Measurements from ENCODE around the gene UBTD2. TPM values are rescaled to one million over a fixed set of nuclear protein-coding genes. Genes with fewer than 3 reads are reported as not detected.

UBTD2 gene
- total RNA-seq, 1 experiment from 2014 or later, result 22.6 TPM

DNA sequence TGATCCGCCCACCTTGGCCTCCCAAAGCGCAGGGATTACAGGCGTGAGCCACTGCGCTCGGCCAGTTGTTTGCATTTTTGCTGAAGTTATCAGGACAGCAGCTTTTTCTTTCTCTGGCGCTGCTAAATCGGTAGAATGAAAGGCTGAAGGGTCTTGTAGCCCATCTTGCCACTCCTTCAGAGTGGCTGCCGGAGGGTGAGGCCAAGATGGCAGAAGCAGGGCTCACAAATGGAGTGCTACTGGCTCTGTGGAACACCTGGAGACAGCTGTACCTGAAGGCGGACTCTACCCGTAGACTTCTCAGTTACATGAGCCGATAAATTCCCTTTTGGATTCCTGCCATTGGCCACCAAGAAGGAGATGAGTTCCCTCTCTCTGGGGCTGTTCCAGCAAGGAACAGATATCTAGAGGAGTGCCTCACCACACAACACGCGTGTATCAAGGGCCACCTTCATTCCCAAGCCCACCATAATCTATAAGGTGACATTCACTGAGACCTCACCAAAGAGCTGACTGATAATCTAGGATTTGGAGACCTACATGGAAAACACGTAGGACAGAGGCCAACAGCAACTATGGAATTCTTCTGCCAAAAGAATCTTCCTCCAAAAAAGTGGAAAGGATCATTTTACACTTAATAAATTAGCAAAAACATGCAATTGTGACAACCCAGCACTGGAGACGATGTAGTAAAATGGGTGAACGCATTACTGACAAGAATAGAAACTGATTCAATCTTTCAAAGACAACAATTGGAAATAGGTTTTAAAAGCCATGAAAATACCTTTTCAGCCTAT is 117.3 kb downstream of the UBTD2 start:
- Histone ChIP-seq H3K27ac (ENCODE audit: low read length) (no peak overlapping the region), H3F3A (ENCODE audit: low read length, unreplicated experiment) (no peaks in the 10 kb centered on the region), H3K4me1 (ENCODE audit: insufficient read depth, low read length) (no peaks in the 10 kb centered on the region), H3K9me2 (replicated peaks; ENCODE audit: low read length) (no peaks in the 10 kb centered on the region), H3K27me3 (ENCODE audit: low read length) (no peaks in the 10 kb centered on the region), H3K79me2 (ENCODE audit: low read length) (peaks cover 25% of the 10 kb centered on the region), H3K4me2 (ENCODE audit: low read length) (no peak overlapping the region), H3K9ac (ENCODE audit: low read length) (no peak overlapping the region), H3K4me3 (ENCODE audit: low read length) (no peak overlapping the region), H3K9me3 (ENCODE audit: low read length) (no peaks in the 10 kb centered on the region), H2AFZ (ENCODE audit: low read length) (no peak overlapping the region), H3K36me3 (ENCODE audit: low read depth, low read length) (no peaks in the 10 kb centered on the region), H4K20me1 (ENCODE audit: low read length) (peaks cover 17% of the 10 kb centered on the region; the same call in 1 of the 2 replicates)
- ChIA-PET POLR2A (ENCODE audit: unreplicated experiment) (no interaction called here), CTCF (no interaction called here)
- no TSS peak for BruUV-seq (replicated peaks)
- TF ChIP-seq EZH2 (IDR thresholded peaks at IDR 0.05; ENCODE audit: low read length, unreplicated experiment) (no peak), EZH2phosphoT487 (IDR thresholded peaks at IDR 0.05; ENCODE audit: borderline replicate concordance, low read length) (no peak)
- TF ChIP-seq, protein P1, sequence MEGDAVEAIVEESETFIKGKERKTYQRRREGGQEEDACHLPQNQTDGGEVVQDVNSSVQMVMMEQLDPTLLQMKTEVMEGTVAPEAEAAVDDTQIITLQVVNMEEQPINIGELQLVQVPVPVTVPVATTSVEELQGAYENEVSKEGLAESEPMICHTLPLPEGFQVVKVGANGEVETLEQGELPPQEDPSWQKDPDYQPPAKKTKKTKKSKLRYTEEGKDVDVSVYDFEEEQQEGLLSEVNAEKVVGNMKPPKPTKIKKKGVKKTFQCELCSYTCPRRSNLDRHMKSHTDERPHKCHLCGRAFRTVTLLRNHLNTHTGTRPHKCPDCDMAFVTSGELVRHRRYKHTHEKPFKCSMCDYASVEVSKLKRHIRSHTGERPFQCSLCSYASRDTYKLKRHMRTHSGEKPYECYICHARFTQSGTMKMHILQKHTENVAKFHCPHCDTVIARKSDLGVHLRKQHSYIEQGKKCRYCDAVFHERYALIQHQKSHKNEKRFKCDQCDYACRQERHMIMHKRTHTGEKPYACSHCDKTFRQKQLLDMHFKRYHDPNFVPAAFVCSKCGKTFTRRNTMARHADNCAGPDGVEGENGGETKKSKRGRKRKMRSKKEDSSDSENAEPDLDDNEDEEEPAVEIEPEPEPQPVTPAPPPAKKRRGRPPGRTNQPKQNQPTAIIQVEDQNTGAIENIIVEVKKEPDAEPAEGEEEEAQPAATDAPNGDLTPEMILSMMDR (conservative IDR thresholded peaks at IDR 0.05; ENCODE audit: low read depth, low read length), result no peak
- DNase-seq, result no peak
- intact Hi-C loops (cut with micrococcal nuclease), result no loop called here
- no peak for ATAC-seq

- ATAC-seq, result no peak
- Histone ChIP-seq H4K20me1 (ENCODE audit: low read length) (peaks cover 17% of the 10 kb centered on the region; the same call in 1 of the 2 replicates), H2AFZ (ENCODE audit: low read length) (no peak overlapping the region), H3K27me3 (ENCODE audit: low read length) (no peaks in the 10 kb centered on the region), H3K9ac (ENCODE audit: low read length) (no peak overlapping the region), H3K79me2 (ENCODE audit: low read length) (peaks cover 25% of the 10 kb centered on the region), H3K4me1 (ENCODE audit: insufficient read depth, low read length) (no peaks in the 10 kb centered on the region), H3K4me2 (ENCODE audit: low read length) (no peak overlapping the region), H3K27ac (ENCODE audit: low read length) (no peak overlapping the region), H3K36me3 (ENCODE audit: low read depth, low read length) (no peaks in the 10 kb centered on the region), H3K9me3 (ENCODE audit: low read length) (no peaks in the 10 kb centered on the region), H3K9me2 (replicated peaks; ENCODE audit: low read length) (no peaks in the 10 kb centered on the region), H3F3A (ENCODE audit: low read length, unreplicated experiment) (no peaks in the 10 kb centered on the region), H3K4me3 (ENCODE audit: low read length) (no peak overlapping the region)
- intact Hi-C loops (cut with micrococcal nuclease), result no loop called here
- ChIA-PET CTCF (no interaction called here), POLR2A (ENCODE audit: unreplicated experiment) (no interaction called here)
- DNase-seq, result no peak
- BruUV-seq (replicated peaks), result no TSS peak
- TF ChIP-seq, protein P1 (conservative IDR thresholded peaks at IDR 0.05; ENCODE audit: low read depth, low read length), result no peak
- no peak for TF ChIP-seq EZH2phosphoT487 (IDR thresholded peaks at IDR 0.05; ENCODE audit: borderline replicate concordance, low read length)
- no peak for TF ChIP-seq EZH2 (IDR thresholded peaks at IDR 0.05; ENCODE audit: low read length, unreplicated experiment)
Measured at GRCh38 chr5:172165465-172165864, 118.1 kb downstream of the UBTD2 start.

DNA sequence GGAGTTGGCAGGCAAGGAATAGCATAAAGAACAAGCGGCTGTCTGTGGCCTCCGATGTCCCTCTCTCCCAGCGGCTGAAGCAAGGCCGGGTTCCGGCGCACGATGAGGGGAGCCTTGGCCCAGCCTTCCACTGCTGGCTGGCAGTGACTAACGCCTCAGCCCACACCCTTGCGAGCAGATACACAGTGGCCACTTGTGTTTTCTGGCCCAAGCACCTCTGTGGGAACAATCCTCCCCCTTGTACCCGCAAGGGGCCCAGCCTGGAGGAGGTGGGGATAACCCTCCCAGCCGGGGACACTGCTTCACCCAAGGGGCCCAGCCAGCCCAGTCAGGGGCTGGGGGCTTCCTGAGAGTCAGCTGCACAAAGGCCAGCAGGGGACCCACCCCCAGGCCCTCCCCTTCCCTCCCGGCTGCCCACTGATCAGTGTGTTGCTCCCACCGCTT is 118.8 kb downstream of the UBTD2 start:
- Histone ChIP-seq H3K27me3 (ENCODE audit: low read length) (no peaks in the 10 kb centered on the region), H3K27ac (ENCODE audit: low read length) (no peak overlapping the region), H4K20me1 (ENCODE audit: low read length) (peaks cover 17% of the 10 kb centered on the region; the same call in 1 of the 2 replicates), H3K4me2 (ENCODE audit: low read length) (no peak overlapping the region), H3K9ac (ENCODE audit: low read length) (no peak overlapping the region), H3F3A (ENCODE audit: low read length, unreplicated experiment) (no peaks in the 10 kb centered on the region), H2AFZ (ENCODE audit: low read length) (no peak overlapping the region), H3K4me1 (ENCODE audit: insufficient read depth, low read length) (no peaks in the 10 kb centered on the region), H3K9me2 (replicated peaks; ENCODE audit: low read length) (no peaks in the 10 kb centered on the region), H3K9me3 (ENCODE audit: low read length) (no peaks in the 10 kb centered on the region), H3K36me3 (ENCODE audit: low read depth, low read length) (no peaks in the 10 kb centered on the region), H3K79me2 (ENCODE audit: low read length) (peaks cover 19% of the 10 kb centered on the region), H3K4me3 (ENCODE audit: low read length) (no peak overlapping the region)
- ChIA-PET POLR2A (ENCODE audit: unreplicated experiment) (no interaction called here), CTCF (no interaction called here)
- TF ChIP-seq EZH2 (IDR thresholded peaks at IDR 0.05; ENCODE audit: low read length, unreplicated experiment), result no peak
- TF ChIP-seq, protein P1 (conservative IDR thresholded peaks at IDR 0.05; ENCODE audit: low read depth, low read length), result no peak
- TF ChIP-seq EZH2phosphoT487 (IDR thresholded peaks at IDR 0.05; ENCODE audit: borderline replicate concordance, low read length), result no peak
- intact Hi-C loops (cut with micrococcal nuclease), result no loop called here
- no TSS peak for BruUV-seq (replicated peaks)
- DNase-seq (no peak), ATAC-seq (no peak)

Data from PC-3 (cell line).